Peyer's patch (tissue), 4 donors: Measurements from ENCODE around the gene FITM1.

Experiments
- CTCF ChIP-seq, 6 experiments: fragments of 450-650 bp in 4 of 6; fragments of 200-600 bp in 2 of 6; sonication (generic) in 1 of 6; IDR thresholded peaks; one replicate each; pipeline ENCODE4 v1.5.1; 2017 to 2019; ENCODE audit warnings: antibody characterized with exemption in 6 of 6, mild to moderate bottlenecking in 3 of 6, moderate library complexity in 1 of 6
- POLR2A ChIP-seq, 2 donors: fragments of 450-650 bp; IDR thresholded peaks; one replicate each; pipeline ENCODE4 v1.5.1; 2017; ENCODE audit warnings: antibody characterized with exemption in 2 of 2, mild to moderate bottlenecking in 2 of 2, moderate library complexity in 2 of 2

GRCh38 chr14:24115422-24116127 is 14.9 kb upstream of the FITM1 start:
- TF ChIP-seq CTCF (IDR thresholded peaks at IDR 0.05) = no peak
- TF ChIP-seq POLR2A (IDR thresholded peaks at IDR 0.05) = no peak
